ENCODE measurements around the gene SLC13A4. TPM values are rescaled to one million over a fixed set of nuclear protein-coding genes. Genes with fewer than 3 reads are reported as not detected.

Gene SLC13A4
- total RNA-seq, 1 donor from 2014 or later, result 5.2 TPM

GRCh38 chr7:135666156-135666555, 61.8 kb downstream of the SLC13A4 start:
- Mint-ChIP-seq H3K27ac (peak overlapping the region; percentile 53), H3K4me3 (peak overlapping the region; percentile 54), H3K4me1 (ENCODE audit: unreplicated experiment) (peaks cover 32% of the 10 kb centered on the region), H3K9me3 (peaks cover 4% of the 10 kb centered on the region), H3K36me3 (peaks cover 21% of the 10 kb centered on the region), H3K27me3 (no peaks in the 10 kb centered on the region)
- no peak for DNase-seq (ENCODE audit: extremely low spot score, unreplicated experiment)
- TF ChIP-seq CTCF (conservative IDR thresholded peaks at IDR 0.05), result no peak

- H3K4me3 Mint-ChIP-seq, result peak overlapping the region; percentile 0
- H3K36me3 Mint-ChIP-seq, result peaks cover 21% of the 10 kb centered on the region
- no peak overlapping the region for H3K27ac Mint-ChIP-seq
- peaks cover 31% of the 10 kb centered on the region for H3K4me1 Mint-ChIP-seq (ENCODE audit: unreplicated experiment)
- H3K9me3 Mint-ChIP-seq, result peaks cover 4% of the 10 kb centered on the region
- TF ChIP-seq CTCF (conservative IDR thresholded peaks at IDR 0.05), result no peak
- no peak for DNase-seq (ENCODE audit: extremely low spot score, unreplicated experiment)
- no peaks in the 10 kb centered on the region for H3K27me3 Mint-ChIP-seq
Measured at GRCh38 chr7:135665042-135665441, 62.9 kb downstream of the SLC13A4 start.

- Mint-ChIP-seq H3K4me3 (peak overlapping the region; percentile 97), H3K36me3 (peaks cover 21% of the 10 kb centered on the region), H3K4me1 (ENCODE audit: unreplicated experiment) (peaks cover 32% of the 10 kb centered on the region), H3K27ac (peak overlapping the region; percentile 72), H3K9me3 (peaks cover 4% of the 10 kb centered on the region), H3K27me3 (no peaks in the 10 kb centered on the region)
- no peak for TF ChIP-seq CTCF (conservative IDR thresholded peaks at IDR 0.05)
- DNase-seq (ENCODE audit: extremely low spot score, unreplicated experiment), result no peak
Measured at GRCh38 chr7:135664046-135664589, 63.9 kb downstream of the SLC13A4 start.

DNA sequence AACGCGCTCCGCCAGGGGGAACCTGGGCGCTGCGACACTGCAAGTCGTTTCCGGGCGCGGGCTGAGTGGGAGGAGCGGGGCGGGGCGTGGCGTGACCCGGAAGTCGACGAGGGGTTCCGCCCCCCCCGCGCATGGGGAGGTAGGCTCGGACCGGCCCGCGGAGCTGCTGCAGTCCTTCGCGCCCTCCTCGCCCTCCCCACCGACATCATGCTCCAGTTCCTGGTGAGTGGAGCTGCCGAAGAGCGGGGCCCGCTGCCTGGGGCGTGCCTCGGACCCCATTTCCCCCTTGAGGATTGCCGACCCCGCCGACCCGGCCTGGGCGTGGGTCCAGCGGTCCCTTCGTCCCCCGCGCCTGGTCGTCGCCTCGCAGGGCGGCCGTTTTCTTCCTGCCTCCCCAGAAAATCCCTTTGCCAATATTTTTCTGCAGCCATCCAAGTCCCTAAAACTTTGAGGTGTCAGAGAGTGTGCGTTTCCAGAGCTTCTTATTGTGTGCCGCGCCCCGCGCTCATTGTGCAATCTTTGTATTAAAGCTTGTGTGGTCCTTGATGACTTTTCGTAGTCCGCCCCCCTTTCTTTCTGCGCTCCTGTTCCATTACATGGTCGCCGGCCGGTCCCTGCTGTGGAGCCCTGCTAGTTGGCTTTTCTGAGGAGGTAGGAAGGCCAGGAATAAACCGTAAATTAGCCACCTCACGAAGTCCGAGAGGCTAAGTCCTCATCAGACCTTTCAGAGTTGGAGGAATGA, 65.4 kb downstream of the SLC13A4 start, which contains the start of gene STMP1:
Gene STMP1, plus strand, starts transcription at position 142 of the 742 bp plus-strand sequence.
- peak within 1 kb of the TSS; percentile 97 for H3K4me3 Mint-ChIP-seq
- H3K4me1 Mint-ChIP-seq (ENCODE audit: unreplicated experiment), result peaks cover 35% of the 10 kb centered on the region
- H3K27ac Mint-ChIP-seq, result peak within 1 kb of the TSS; percentile 95
- peaks cover 10% of the 10 kb centered on the region for H3K36me3 Mint-ChIP-seq
- H3K9me3 Mint-ChIP-seq, result no peaks in the 10 kb centered on the region
- peak; percentile 99 for DNase-seq (ENCODE audit: extremely low spot score, unreplicated experiment)
- H3K27me3 Mint-ChIP-seq, result no peaks in the 10 kb centered on the region
- peak; percentile 79 for TF ChIP-seq CTCF (conservative IDR thresholded peaks at IDR 0.05)

DNA sequence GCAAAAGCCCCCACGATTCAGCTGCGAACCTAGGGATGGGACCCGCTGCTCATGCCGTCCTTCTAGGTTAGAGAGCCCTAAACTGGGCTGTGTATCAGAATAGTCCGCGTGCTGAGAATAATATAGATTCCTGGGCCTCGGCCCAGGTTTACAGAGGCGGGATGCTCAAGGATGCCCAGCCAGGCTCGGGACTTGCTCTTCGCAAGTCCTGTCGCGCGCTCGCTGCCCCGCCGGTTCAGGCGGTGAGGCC, 65.9 kb downstream of the SLC13A4 start:
- DNase-seq (ENCODE audit: extremely low spot score, unreplicated experiment), result no peak
- H3K27me3 Mint-ChIP-seq, result no peaks in the 10 kb centered on the region
- H3K4me3 Mint-ChIP-seq, result peak overlapping the region; percentile 97
- H3K36me3 Mint-ChIP-seq, result peaks cover 10% of the 10 kb centered on the region
- TF ChIP-seq CTCF (conservative IDR thresholded peaks at IDR 0.05), result no peak
- H3K27ac Mint-ChIP-seq, result peak overlapping the region; percentile 95
- H3K9me3 Mint-ChIP-seq, result no peaks in the 10 kb centered on the region
- peaks cover 35% of the 10 kb centered on the region for H3K4me1 Mint-ChIP-seq (ENCODE audit: unreplicated experiment)
